NOMO-1 treated with dmso at 0.1 percent for 144 hours (cell line): ENCODE measurements around the gene PAM16.

Experiments
- DNase-seq: peaks from one replicate; lab custom pipeline; 2025; ENCODE audit not compliant: unreplicated experiment; lab: John Stamatoyannopoulos, UW

Gene PAM16

DNA sequence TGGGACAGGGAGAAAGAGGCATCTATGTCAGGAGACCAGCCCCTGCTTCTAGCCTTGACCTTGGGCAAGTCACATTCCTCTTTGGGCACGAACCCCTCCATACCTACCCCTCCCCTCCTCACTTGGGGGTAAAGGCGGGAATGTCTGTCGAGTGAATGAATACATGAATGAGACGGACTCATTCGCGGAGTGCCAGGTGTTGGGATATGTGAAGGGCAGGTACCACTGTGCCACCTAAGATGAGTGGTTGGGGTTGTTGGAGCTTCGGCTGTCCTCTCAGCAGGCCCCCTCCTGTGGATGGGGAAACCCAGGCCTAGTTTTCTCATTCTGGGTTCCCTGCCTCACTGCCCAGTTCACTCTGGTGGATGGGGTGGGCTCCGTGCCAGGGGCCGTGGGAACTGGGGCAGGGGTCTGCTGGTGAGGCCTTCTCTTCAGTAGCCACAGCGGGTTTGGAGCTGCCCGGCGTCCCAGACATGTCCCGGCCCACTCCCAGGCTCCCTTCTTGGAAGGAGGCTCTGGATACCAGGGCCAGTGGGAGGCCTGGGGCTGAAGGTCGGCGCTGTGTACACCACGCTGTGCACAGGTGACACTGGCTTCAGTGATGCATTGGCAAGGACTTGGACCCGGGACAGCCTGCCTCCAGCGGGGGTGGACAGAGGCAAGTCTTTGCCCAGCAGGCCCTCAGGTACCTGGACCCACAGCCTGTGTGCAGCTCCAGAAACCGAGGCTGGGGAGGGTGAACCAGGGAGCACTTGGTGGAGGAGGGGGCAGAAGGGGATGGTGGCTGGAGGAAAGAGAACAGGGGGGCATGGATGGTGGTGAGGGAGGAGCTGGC, 29.6 kb downstream of the PAM16 start:
- DNase-seq = no peak

DNA sequence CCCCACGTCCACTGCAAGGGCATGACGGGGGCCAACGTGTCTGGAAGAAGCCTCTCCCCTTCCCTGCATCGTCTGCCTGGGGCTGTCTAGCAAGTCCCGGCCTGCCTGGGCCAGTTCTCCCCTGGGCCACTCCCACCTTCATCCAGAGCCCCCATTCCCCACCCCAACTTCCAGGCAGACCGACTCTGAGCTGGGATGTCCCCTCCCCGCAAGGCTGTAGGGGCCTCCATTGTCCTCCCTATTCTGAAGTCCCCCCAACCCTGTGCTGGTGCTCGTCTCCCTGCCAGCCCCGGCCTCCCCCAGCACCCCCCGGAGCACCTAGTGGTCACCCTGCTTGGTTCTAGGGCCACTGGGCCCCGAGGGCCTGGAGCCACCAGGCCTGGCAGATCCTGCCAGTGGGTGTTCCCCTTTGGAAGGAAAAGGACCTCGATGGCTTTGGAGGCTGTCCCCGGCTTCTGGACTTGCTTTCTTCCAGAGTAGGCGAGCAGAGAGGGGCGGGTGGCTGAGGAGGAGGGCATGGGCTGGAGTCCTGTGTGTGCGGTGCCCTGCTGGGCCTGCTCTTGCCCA, 30.5 kb downstream of the PAM16 start:
- no peak for DNase-seq

DNA sequence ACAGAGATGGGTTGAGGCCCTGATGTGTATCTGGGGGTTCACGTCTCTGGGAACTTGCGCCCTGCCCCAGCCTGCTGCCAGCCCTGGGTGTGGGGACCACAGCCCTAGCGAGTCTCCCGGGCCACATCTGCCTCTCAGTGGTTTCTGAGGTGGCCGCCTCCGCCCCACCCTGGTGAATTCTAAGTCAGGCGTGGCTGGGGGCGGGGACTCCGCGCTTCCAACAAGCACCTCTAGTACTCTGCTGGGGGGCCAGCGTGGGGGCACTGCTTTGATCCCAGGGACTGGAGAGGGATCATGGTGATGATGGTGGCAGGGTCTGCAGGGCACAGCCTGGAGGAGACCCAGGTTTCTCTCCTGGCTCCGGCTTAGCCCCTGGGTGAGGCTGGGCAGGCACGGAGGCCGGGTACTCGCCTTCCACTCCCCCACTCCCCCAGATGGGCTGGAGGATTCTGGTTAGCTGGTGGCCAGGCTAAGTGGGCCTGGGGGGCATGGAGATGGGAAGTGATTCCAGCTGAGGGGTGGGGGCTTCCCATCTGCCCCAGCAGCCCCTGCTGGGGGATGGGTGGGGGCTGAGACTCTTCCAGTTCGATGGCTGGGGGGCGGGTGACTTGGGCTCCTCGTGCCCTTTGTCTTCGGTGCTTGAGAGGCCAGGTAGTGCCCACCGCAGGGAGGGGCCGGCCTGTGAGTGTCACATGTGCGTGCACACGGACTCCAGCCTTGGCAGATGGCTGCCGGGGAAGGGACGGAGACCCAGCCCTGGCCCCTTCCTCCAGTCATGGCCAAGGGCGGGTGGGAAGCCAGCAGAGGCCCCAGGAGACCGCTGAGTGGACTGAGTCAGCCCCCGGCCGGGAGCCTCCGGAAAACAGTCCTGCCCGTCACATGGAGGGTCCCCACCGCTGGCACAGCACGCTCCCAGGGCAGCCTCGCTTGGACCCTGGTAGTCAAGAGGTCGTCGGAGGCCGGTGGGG, 31.4 kb downstream of the PAM16 start:
- no peak for DNase-seq

DNA sequence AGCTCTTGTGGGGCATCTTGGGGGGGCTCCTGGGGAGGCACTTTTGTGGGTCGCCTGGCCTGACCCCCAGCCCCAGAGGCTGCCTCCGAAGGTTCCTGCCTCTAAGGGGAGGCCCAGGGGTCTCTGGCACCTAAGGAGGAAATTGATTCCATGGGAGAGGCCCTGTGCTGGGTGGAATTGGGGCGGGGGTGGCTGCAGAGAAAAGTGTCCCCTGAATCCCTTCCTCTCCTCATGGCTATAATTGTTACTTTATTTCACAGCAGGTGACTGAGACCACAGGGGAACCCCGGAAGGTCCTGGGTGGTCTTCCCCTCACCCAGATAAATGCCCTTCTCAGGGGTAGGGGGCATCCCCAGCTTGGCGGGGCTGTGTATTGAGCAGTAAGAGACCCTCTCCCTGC, 32.2 kb downstream of the PAM16 start:
- no peak for DNase-seq

DNA sequence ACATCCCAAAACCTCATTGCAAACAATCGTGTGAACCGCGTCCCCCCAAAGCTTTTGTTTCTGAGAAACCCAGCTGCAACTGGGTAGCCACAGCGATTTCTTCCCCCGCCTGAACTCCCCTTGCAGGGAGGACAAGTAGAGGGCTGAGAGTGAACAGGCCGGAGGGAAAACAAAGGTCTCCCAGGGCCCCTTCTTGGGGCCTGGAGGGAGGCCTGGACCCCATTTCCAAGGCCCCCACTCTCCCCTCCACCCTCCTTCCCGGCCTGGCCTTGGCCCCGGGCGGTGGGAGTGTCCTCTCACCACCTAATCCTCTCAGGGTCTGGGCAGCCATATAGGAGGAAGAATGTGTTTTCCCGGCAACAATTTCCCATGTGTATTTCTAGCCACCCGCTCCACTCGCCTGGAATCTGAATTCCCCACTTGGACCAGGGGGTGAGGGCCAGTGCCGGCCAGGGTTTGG, 32.6 kb downstream of the PAM16 start:
- no peak for DNase-seq

DNA sequence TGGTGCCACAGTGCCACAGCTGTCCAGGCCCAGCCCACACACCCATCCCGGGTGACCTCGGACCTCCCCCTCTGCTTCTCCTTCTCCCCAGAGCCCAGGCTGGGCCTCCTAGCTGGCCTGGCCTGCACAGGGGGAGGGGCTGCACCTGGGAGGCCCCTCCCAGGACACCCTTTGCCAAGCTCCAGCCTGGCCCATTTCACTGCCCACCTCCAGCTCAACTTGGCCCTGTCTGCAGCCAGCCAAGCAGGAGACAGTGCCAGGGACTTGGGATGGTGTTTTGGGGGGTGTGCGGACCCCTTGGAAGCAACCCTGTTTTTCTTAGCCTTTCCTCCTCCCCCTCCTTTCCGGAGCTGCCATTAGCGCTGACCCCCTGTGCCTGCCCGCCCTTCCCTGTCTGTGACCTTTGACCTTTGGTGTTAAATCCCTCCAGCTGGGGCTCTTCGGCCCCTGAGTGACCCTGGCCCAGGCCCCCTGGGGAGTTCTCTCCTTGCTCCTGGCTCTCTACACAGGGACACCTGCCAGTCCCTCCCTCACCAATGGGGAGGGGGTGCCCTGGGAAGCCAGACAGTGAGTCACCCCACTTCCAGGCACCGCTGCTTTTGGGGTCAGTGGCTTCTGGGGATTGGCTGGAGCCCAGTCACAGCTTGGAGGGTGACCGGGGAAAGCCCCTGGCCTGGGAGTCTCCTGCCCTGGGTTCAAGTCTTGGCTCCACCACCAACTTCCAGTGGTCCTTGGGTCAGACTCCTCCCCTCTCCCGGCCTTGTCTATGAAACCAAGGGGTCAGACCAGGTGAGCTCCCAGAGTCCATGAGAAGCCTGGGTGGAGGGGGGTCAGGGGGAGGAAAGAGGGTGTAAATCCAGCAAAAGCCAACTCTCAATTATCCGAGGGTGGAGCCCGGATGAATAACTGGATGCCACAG, 33.3 kb downstream of the PAM16 start:
- DNase-seq = no peak

DNA sequence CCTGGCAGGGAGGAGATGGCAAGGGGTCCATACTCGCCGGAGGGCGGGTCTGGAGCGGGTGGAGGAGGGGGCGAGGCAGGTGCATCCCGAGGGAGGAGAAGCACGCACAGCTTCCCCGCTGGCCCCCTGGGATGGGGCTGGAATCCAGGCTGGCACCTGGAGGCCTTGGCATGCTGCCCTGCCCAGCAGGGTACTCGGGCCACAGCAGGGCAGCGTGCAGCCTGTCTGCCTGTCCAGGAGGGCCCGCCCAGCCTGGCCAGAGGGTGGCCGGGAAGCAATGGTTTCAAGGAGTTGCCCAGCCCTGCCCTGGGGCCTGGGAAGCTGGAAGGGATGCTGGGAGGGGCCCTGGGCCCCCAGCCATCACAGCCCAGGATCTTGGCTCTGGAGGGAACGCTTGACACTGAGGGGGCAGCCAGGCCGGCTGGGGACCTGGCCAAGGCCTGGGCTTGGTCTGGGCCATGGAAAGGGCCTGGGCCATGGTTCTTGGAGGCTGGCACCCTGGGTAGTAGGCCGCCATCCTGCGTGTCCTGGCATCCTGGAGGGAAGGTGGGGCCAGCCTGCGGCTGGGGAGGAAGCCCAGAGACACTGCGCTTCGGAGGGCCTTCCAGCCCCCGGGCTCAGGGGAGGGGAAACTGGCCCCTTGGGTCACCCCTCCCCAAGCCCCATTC, 34.1 kb downstream of the PAM16 start:
- no peak for DNase-seq

DNA sequence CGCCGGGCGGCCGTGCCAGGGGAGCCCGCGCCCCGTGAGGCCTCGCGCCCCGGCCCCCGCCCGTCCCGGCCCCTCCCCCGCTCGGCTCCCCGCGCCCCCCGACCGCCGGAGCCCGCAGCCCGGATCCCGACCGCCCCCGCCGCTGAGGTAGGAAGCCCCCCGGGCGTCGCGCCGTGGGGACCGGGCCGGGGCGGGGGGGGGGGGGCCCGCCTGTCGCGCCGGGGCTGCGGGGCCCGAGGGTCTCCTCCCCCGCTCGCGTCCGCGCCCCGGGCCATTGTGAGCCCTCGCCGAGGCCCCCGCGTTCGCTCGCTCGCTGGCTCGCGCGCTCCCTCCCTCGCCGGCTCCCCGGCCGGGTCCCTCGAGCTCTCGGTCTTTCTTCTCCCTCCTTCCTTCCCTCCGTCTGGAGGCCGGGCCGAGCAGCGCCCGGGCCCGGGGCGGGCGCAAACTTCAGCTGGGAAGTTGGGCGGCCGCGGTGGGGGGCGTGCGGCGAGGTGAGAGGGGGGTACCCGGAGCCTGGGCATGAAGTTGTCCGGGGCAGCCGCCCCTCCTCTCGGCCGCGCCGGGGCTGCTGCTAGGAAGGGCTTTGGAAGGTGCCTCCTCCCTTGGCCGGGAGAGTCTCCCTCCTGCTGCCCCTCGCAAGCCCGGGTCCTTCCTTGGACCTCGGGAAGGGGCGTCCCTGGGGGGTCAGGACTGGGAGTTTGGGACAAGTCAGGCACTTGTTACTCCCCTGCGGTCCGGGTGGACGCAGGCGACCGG, 34.8 kb downstream of the PAM16 start:
- no peak for DNase-seq

DNA sequence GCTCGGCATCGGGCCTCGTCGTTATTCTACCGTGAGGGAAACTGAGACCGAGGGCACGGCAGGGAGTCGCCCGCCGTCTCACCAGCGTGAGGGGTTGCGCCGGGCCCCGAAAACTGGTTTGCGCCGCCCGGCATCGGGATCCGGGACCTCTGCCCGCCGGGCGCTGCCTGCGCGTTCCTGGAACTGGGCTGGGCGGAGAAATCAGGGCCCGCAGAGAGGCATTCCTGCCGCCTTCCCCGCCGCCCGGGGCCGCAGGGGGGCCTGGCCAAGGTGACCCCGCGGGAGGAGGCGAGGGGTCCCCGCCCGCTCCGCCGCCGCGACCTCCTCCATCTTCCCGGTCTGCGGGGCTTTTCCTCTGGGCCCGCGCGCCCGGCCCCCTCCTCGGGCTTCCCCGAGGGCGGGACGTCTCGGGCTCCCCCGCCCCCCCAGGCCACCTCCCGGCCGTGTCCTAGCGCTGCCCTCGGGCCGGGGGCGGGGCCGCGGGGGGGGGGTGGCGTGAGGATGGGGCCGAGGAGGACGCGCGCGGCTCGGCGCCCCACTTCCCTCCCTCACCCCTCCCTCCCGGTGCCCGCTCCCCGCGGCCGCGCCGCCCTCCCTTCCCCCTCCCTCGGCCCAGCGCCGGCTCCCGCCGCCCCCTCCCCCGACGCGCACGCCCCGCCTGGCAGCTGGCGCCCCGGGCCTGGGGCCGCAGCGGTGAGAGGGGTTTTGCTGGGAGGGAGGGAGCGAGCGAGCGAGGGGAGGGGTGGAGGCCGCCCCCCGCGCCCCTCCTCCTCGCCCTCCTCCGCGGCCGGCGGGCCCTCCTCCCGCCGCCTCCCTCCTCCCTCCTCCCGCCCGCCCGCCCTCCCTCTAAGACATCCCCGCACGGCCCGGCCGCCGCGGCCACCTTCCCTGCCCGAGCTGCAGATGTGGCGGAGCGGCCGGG, 35.7 kb downstream of the PAM16 start, which contains the start of gene GLIS2:
Gene GLIS2 (plus strand): TSS at position 882 of the 922 bp plus-strand sequence. CDS start 16,214 bp downstream, outside the sequence.
- DNase-seq = no peak

DNA sequence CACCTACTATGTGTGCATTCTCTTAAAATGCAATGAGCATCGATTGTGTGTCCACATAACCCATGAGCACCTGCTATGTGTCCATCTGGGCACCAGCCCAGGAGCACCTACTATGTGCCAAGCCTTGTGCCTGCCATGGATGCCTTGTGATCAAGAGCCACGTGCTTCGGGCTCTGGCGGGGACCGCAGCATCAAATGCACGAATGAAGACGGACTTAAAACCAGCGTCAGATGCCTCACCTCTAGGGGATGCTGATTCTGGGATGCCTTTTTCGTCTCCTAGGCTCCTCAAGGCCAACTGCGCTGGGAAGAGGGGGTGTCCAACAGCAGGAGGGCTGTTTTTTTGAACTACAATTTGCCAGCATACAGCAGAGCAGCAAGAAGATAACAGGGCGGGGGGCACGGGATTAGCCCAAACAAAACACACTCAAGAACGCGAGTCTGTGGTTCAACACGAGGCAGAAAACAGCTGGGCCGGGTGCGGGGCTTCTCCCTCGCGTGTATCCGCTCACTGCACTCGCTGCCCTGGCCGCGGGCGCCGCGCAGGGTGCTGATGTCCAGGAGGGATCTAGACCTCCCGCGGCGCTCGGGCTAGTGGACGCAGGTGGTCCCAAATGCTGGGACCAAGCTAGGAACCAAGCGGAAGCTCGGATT, 36.5 kb downstream of the PAM16 start:
- no peak for DNase-seq

DNA sequence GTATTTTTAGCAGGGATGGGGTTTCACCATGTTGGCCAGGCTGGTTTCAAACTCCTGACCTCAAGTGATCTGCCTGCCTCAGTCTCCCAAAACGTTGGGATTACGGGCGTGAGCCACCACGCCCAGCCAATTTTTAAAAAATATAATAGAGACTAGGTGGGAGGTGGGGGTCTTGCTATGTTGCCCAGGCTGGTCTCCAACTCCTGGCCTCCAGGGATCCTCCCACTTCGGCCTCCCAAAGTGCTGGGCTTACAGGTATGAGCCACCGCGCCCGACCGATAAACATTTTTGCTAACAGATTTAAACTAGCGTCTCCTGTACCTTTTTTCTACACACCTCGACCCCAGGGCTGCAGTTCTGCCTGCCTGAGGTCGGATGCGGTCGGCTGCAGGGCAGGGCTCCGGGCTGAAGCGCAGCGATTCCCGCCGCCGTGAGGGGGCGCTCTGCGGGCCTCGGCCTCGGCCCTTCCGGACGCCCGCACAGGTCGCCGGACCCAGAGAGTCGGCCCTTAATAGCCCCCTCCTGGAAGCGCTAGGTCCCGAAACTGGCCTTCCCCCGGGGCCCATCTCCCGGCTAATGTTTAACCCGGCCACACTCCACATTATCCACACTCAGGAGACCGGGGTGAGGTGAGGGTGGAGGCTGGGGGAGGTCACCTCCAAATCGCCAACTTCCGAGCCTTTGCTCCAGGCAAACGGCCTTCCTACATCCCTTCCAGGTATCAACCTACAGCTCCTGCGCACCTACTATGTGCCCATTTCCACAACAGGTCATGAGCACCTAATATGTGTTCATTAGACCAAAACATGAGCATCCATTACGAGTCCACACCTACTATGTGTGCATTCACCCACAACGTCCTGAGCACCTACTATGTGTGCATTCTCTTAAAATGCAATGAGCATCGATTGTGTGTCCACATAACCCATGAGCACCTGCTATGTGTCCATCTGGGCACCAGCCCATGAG, 37.3 kb downstream of the PAM16 start:
- no peak for DNase-seq

DNA sequence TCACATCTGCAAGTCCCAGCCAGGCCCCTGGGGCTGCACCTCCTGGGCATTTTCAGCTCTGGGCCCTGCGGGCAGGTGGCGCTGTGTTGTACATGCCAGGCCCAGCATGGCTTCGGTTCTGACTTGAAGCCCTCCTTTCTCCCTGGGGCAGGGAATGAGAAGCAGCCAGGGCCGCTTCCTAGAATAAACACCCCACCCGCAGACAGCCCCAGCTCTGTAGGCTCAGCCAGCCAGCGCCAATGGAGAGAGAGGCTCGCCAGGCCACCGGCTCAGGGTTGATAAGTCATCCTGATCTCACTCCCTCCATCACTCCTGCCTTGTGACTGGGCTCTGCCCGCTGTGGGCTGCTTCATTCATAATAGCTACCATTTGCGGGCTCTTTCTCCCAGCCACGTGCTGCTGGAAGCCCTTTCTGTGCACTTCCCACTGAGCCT, 41.3 kb downstream of the PAM16 start:
- DNase-seq = no peak

DNA sequence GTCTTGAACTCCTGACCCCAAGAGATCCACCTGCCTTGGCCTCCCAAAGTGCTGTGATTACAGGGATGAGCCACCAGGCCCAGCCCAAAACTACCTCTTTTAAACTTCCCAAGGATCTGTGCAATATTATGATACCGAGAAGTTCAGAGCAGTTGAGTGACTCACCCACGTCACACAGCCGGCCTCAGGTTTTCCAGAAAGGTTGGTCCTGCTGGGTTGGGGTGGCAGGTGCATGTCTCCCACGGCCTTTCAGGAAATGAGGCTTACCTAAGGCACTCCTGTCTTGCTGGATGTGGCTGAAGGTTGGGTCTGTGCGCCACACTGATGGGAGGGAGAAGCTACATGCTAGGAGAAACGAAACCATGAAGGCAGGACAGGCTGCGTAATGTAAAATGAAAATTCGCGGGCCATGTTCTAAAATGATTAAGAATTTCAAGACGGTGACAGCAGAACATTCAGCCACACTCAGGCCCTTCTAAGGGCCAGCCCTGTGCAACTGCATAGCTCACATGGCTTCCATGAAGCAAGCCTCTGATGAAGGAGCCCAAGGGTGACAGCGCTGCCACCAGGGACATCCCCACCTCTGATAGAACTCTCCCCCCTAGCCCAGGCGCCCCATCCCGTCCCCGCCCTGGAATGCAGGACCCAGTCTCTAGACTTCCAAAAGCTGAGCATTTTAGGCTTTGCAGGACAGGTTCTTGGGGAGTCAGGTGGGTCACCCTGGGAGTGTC, 41.9 kb downstream of the PAM16 start:
- DNase-seq = no peak

DNA sequence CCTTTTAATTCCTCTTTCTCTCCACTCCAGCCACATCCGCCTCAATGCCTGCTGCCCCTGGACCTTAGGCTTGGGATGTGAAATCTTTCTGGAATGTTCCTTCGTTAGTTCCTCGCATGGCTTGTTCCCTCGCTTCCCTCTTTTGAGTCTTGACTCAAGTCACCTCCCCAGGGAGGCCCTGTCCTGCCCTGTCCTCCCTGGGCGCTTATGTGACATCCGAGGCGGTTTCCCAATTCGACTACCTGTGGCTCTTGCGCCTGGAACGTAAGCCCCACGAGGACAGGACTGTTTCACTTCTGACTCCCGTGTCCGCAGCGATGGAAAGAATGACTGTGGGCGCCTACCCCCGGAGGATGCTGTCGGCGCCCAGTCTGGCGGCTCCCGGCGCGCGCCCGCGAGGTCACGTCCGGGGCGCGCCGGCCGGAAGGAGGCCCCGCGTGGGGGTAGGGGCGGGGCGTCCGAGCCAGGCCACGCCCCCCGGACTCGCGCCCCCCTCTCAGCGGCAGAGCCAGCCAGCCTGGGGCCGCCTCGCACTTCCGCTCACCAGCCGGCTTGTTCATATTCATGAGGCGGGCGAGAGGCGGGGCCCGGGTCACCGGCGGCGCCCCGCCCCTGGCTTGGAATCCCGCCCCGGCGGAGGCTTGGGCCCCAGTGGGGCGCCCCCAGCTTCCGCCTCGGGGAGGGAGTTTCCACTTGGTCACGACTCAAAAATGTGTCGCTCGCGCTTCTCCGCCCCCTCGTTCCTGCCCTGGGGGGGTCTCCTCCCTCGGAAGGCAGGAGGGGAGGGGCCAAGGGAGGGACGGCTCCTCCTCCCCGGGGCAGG, 43.7 kb downstream of the PAM16 start:
- peak; percentile 94 for DNase-seq
